Osteoblast (primary cell): ENCODE results near the gene GATA5. TPM values are rescaled to one million over a fixed set of nuclear protein-coding genes. Genes with fewer than 3 reads are reported as not detected.

Experiments used
- DNase-seq: peaks from one replicate; pipeline ENCODE4 v3.0.0; 2011; ENCODE audit warnings: low spot score, mixed read lengths; ENCODE audit not compliant: insufficient read length; ENCODE audit errors: missing footprints
- H2AFZ ChIP-seq: 2 replicates; pipeline ENCODE4 v1.6.0; 2011; ENCODE audit warnings: mild to moderate bottlenecking, low read length
- H3K27ac ChIP-seq: 2 replicates; pipeline ENCODE4 v1.5.1; 2011; ENCODE audit warnings: mild to moderate bottlenecking, low read depth, low read length, moderate library complexity
- H3K27me3 ChIP-seq: 2 replicates; pipeline ENCODE4 v1.6.0; 2012; ENCODE audit warnings: mild to moderate bottlenecking, control low read depth, inconsistent platforms, low read length, moderate library complexity; ENCODE audit not compliant: insufficient read depth
- H3K36me3 ChIP-seq: 2 replicates; pipeline ENCODE4 v1.5.1; 2011; ENCODE audit warnings: mild to moderate bottlenecking, low read length, control low read depth, moderate library complexity; ENCODE audit not compliant: insufficient read depth
- H3K4me1 ChIP-seq: 2 replicates; pipeline ENCODE4 v1.5.1; 2011; ENCODE audit warnings: mild to moderate bottlenecking, low read length, control low read depth, moderate library complexity; ENCODE audit not compliant: insufficient read depth
- H3K4me2 ChIP-seq: 2 replicates; pipeline ENCODE4 v1.6.0; 2011; ENCODE audit warnings: mild to moderate bottlenecking, low read length; ENCODE audit not compliant: insufficient read depth
- H3K4me3 ChIP-seq: fragments of 200-600 bp; sonication (generic); 3 replicates; pipeline ENCODE4 v1.5.1; 2012; ENCODE audit warnings: mild to moderate bottlenecking, low read length, inconsistent platforms; ENCODE audit not compliant: insufficient read depth
- H3K79me2 ChIP-seq: 2 replicates; pipeline ENCODE4 v1.6.0; 2012; ENCODE audit warnings: mild to moderate bottlenecking, low read length, control low read depth, inconsistent platforms; ENCODE audit not compliant: insufficient read depth
- H3K9me3 ChIP-seq: 2 replicates; pipeline ENCODE4 v1.5.1; 2011; ENCODE audit warnings: low read depth, low read length, control low read depth
- H4K20me1 ChIP-seq: 2 replicates; pipeline ENCODE4 v1.6.0; 2012; ENCODE audit warnings: mild to moderate bottlenecking, low read length, control low read depth; ENCODE audit not compliant: insufficient read depth
- total RNA-seq: library from RNA; depleted of rRNA; stranded (reverse); fragments of >200 nt; gene quantifications from 2 replicates; pipeline ENCODE4 v1.2.3, GENCODE V29; 2012
- TF ChIP-seq, protein P1 (sequence below): IDR thresholded peaks from 2 replicates; pipeline ENCODE4 v1.5.1; 2011; ENCODE audit warnings: mild to moderate bottlenecking, low read depth, low read length, moderate library complexity; ENCODE audit errors: extremely low read depth

The GATA5 gene
- total RNA-seq, 1 donor = not detected

DNA sequence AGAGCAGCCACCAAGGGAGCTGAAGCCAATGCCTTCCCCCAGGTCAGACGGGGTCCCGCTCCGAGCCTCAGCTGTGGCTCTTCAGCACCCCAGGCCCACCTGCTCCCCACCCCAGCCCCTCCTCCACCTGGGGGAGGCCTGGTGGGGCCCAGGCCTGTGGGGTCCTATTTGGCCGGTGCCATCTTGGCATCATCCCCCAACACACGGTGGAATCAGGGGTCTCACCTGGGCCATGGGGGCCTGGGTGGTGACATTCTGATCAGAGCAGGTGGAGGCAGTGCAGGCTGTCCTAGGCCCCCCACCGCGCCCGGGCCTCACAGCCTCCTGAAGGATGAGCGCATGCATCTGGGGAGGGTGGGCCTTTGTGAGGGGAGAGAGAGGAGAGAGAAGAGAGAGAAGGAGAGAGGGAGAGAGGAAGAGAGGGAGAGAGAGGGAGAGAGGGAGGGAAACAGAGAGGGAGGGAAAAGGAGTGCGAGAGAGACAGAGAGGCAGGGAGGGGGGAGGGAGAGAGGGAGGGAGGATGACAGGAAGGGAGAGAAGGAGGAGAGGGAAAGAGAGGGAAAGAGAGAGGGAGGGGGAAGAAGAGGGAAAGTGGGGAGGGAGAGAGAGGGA, 24.5 kb downstream of the GATA5 start:
- Histone ChIP-seq H2AFZ (no peak overlapping the region), H3K9me3 (no peaks in the 10 kb centered on the region), H4K20me1 (no peaks in the 10 kb centered on the region), H3K36me3 (no peaks in the 10 kb centered on the region), H3K4me1 (no peaks in the 10 kb centered on the region), H3K27ac (no peak overlapping the region), H3K79me2 (no peaks in the 10 kb centered on the region), H3K27me3 (no peaks in the 10 kb centered on the region), H3K4me2 (no peak overlapping the region), H3K4me3 (no peak overlapping the region)
- TF ChIP-seq, protein P1, sequence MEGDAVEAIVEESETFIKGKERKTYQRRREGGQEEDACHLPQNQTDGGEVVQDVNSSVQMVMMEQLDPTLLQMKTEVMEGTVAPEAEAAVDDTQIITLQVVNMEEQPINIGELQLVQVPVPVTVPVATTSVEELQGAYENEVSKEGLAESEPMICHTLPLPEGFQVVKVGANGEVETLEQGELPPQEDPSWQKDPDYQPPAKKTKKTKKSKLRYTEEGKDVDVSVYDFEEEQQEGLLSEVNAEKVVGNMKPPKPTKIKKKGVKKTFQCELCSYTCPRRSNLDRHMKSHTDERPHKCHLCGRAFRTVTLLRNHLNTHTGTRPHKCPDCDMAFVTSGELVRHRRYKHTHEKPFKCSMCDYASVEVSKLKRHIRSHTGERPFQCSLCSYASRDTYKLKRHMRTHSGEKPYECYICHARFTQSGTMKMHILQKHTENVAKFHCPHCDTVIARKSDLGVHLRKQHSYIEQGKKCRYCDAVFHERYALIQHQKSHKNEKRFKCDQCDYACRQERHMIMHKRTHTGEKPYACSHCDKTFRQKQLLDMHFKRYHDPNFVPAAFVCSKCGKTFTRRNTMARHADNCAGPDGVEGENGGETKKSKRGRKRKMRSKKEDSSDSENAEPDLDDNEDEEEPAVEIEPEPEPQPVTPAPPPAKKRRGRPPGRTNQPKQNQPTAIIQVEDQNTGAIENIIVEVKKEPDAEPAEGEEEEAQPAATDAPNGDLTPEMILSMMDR = no peak
- DNase-seq = no peak

DNA sequence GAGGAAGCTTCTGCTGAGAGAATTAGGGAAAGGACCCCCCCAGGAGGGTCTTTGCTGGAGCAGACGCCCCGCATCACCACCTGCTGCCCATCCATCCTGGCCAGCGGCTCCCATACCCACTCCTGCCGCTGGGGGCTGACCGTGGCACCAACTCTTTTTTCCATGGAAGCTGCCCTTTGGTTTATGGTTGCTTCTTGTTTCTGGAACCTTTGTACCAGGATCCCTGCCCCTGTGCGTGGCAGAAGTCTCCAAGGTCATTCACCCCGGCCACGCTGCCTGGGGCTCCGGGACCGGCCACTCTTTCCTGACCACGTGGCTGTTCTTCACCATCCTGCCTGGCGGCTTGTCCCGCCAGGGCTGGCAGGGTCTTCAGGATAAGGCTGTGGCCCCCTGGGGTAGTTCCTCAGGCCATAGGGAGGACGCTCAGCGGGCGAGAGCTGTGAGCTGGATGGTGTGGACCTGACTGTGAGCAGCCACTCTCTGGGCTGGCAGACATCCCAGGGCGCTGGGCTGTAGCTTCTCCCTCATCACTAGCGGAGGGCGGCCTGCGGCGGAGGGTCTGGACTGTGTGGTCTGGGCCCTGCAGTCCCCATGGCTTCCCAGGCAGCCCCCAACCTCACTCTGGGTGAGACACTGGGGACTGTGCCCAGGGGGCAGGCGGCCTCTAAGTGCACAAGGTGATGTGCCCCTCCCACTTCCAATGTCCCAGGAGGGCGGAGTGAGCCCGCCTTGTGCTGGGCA, 25.7 kb downstream of the GATA5 start:
- H3K36me3 ChIP-seq = no peaks in the 10 kb centered on the region
- H3K27me3 ChIP-seq = no peaks in the 10 kb centered on the region
- H3K4me3 ChIP-seq = no peak overlapping the region
- H4K20me1 ChIP-seq = no peaks in the 10 kb centered on the region
- TF ChIP-seq, protein P1 = no peak
- no peaks in the 10 kb centered on the region for H3K79me2 ChIP-seq
- DNase-seq = no peak
- no peaks in the 10 kb centered on the region for H3K4me1 ChIP-seq
- no peak overlapping the region for H3K4me2 ChIP-seq
- no peak overlapping the region for H3K27ac ChIP-seq
- no peak overlapping the region for H2AFZ ChIP-seq
- no peaks in the 10 kb centered on the region for H3K9me3 ChIP-seq

DNA sequence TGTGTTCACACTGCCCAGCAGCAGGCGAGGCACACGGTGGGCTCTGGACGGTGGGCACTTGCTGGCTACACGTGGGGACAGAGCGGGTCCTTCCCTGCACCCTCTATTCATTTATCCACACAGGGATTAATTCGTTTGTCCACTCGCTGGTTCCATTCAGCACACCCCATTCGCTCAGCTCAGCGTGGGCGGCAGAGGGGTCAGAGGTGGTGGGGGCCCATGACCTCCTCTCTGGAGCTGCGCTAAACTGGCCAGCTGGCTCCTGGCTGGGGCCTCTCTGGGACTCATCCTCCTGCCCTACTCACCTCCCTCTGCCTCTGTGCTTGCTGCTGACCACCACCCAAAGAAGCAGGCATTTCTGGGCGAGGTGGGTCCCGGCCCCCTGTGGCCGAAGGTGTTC, 27.0 kb downstream of the GATA5 start:
- no peaks in the 10 kb centered on the region for H4K20me1 ChIP-seq
- H3K4me2 ChIP-seq = no peak overlapping the region
- no peak for DNase-seq
- H3K27me3 ChIP-seq = no peaks in the 10 kb centered on the region
- H2AFZ ChIP-seq = no peak overlapping the region
- TF ChIP-seq, protein P1 = no peak
- H3K4me3 ChIP-seq = no peak overlapping the region
- H3K27ac ChIP-seq = no peak overlapping the region
- no peaks in the 10 kb centered on the region for H3K79me2 ChIP-seq
- H3K9me3 ChIP-seq = no peaks in the 10 kb centered on the region
- H3K36me3 ChIP-seq = no peaks in the 10 kb centered on the region
- H3K4me1 ChIP-seq = no peaks in the 10 kb centered on the region

DNA sequence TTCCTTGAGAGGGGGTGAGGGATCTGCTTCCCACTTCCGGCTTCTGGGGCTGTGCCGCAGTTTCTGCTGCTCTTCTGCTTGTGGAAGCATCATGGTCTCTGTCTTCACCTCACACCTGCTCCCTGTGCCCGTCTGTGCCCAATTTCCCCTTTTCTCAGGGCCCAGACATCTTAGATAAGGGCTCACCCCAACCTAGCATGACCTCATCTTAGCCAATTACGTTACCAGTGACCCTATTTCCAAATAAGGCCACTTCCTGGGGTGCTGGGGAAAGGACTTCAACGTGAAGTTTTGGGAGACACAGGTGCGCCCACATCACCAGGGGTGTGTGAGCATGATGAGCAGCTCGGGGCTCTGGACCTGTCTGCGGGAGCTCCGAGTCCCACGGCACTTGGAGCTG, 27.8 kb downstream of the GATA5 start:
- no peaks in the 10 kb centered on the region for H3K36me3 ChIP-seq
- H3K27me3 ChIP-seq = peaks cover 3% of the 10 kb centered on the region
- H4K20me1 ChIP-seq = no peaks in the 10 kb centered on the region
- H3K4me3 ChIP-seq = no peak overlapping the region
- no peaks in the 10 kb centered on the region for H3K79me2 ChIP-seq
- H2AFZ ChIP-seq = no peak overlapping the region
- TF ChIP-seq, protein P1 = no peak
- no peak for DNase-seq
- H3K9me3 ChIP-seq = no peaks in the 10 kb centered on the region
- no peak overlapping the region for H3K4me2 ChIP-seq
- no peak overlapping the region for H3K27ac ChIP-seq
- no peaks in the 10 kb centered on the region for H3K4me1 ChIP-seq
